SKM-1 treated with dmso at 0.1 percent for 144 hours (cell line): ENCODE results near the gene STAG1.
"Not testable (repeated sequence)": the region's sequence is repeated elsewhere in the genome, so short reads cannot be mapped to it uniquely, and the experiment has no call there.

Source experiments
- DNase-seq: peaks from one replicate; lab custom pipeline; 2025; ENCODE audit not compliant: unreplicated experiment; lab: John Stamatoyannopoulos, UW

Gene STAG1

GRCh38 chr3:136604961-136605360 lies 147.2 kb downstream of the STAG1 start:
- no peak for DNase-seq

DNA sequence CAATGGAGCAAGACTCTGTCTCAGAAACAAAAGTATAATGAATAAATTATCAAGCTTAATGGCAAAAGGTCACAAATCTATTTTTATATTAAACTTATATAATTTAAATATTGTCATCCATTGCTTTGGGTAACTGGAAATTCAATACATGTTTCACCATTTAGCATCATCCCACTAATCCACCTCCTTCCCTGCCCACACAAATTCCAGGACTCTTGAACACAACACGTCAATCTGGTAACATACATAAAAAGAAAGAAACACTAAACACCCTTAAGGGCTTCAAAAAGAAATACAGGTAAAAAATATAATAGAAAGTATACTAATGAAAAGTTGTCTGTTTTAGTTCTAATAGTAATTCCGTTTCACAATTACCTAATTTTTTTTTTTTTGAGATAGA lies 149.4 kb downstream of the STAG1 start:
- no peak for DNase-seq

DNA sequence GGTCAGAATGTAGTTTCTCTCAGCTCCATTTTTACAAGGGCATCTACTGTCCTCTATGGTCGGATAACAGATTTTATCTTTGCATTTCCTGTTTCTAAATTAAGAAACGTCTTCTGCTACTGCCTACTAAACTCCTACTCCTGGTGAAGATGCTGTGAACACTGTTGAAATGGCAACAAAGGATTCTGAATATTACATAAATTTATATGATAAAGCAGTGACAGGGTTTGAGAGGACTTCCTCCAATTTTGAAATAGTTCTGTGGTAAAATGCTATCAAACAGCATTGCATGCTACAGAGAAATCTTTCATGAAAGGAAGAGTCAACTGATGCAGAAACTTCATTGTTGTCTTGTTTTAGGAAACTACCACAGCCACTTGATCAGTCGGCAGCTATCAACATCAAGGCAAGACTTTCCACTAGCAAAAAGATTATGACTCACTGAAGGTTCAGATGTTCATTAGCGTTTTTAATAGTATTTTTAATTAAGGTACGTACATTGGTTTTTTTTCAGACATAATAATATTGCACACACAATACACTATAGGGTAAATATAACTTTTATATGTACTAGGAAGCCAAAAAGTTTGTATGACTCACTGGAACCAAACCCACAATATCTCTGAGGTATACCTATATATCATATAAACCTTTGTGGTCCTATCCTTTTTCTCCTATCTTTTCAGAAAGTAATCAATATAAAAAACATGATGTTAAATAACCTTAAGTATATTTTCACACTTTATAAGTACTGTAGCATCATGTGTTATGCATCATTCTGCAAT lies 156.1 kb downstream of the STAG1 start:
- DNase-seq = no peak

GRCh38 chr3:136586580-136586979 lies 165.6 kb downstream of the STAG1 start:
- no peak for DNase-seq

DNA sequence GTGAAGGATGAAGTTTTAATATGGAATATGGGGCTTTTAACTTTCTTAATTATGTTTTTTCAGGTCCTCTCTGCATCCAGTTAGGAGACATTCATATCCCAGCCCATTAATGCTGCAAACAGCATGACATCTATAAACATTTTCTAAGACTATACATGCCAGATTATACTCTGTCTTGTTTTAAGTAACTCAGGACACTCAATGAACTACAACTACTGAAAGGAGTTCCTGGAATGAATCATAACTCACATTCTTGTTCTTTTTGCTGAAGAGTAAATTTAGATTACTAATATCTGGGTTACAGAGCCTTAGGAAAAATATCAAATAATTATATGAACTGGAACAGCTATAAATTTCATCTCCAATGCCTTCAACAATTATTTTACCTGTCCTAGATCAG lies 167.4 kb downstream of the STAG1 start:
- no peak for DNase-seq

GRCh38 chr3:136583823-136584222 lies 168.4 kb downstream of the STAG1 start:
- DNase-seq = no peak

GRCh38 chr3:136577791-136578190 lies 174.4 kb downstream of the STAG1 start:
- DNase-seq = no peak

GRCh38 chr3:136576279-136577009 lies 175.7 kb downstream of the STAG1 start:
- no peak for DNase-seq

GRCh38 chr3:136567599-136568188 lies 184.5 kb downstream of the STAG1 start:
- no peak for DNase-seq

GRCh38 chr3:136564962-136565361 lies 187.2 kb downstream of the STAG1 start:
- DNase-seq = not testable (repeated sequence)

DNA sequence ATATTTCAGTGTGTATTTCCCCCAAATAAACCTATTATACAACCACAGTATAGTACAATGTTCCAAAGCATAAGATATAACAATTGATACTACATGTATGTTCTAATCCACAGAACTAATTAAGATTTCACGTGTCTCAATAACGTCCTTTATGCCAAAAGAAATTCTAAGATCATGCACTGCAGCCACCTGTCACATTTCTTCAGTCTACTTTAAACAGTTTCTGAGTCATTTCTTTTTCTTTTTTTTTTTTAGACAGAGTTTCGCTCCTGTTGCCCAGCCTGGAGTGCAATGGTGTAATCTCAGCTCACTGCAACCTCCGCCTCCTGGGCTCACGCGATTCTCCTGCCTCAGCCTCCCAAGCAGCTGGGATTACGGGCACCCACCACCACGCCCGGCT lies 190.2 kb downstream of the STAG1 start:
- no peak for DNase-seq

GRCh38 chr3:136559896-136560295 lies 192.3 kb downstream of the STAG1 start:
- DNase-seq = no peak

DNA sequence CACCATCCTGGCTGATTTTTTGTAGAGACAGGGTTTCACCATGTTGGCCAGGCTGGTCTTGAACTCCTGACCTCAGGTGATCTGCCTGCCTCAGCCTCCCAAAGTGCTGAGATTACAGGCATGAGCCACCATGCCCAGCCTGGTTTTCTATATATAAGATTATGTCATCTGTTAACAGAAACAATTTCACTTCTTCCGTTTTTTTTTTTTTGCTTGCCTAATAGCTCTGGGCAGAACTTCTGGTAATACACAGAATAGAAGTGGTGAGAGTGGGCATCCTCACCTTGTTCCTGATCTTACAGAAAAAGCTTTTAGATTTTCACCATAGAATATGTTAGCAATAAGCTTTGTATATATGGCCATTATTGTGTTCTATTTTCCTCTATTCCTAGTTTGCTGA lies 202.7 kb downstream of the STAG1 start:
- DNase-seq = peak; percentile 12

DNA sequence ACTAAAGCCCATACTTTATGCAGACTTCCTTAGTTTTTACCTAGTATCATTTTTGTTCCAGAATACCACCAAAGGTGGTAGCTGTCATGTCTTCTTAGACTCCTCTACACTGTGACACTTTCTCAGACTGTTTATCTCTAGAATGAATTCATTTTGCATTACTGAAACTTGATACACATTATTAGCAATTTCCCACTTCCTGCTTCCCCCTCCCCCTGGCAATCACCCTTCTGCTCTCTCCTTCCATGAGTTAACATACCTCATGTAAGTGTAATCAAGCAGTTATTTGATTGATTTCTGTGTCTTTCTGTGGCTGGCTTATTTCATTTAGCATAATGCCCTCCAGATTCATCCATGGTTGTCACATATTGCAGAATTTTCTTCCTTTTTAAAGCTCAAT lies 204.9 kb downstream of the STAG1 start:
- DNase-seq = no peak

DNA sequence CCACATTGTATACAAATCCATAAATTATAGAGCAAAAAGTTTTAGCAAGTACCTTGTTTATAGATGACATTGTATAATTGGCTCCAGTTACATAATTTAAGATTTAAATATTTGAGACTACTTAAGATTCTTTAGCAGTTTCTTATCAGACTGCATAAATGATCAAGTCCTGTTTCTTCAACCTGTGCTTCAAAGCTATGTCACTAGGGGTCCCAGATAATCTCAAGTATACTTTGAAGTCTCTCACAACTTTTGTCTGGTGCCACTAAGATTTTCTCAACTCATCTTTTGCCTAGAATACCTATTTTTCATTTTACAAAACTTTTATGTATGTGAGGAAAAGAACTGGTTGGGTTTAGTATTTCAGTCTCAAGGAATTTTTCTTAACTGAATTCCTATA lies 205.5 kb downstream of the STAG1 start:
- no peak for DNase-seq

DNA sequence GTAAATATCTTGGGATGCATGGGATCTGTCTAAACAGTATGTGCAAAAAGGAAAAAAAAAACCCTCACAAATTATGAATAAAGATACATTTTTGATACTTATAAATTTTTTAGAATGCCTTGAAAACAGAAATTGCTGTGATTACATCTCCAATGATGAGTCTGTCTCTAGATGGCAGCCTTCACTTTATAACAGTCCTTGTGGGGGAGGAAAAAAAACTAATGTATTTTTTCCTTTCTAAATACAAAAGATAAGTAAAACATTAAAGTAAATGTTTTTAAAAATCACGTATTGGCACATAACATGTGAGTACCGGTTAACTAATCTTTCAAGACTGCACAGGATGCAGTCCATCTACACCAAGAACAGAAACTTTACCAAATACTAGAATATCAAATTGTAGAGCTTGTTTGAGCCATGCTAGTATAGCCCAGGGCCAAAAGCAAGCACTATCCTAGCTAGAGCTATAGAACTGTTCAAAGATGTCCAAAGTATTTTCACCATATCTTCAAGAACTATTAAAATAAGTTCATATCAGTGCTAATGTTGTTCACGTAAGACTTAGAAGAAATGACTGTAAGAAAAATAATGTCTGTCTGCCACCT lies 206.4 kb downstream of the STAG1 start:
- DNase-seq = no peak

DNA sequence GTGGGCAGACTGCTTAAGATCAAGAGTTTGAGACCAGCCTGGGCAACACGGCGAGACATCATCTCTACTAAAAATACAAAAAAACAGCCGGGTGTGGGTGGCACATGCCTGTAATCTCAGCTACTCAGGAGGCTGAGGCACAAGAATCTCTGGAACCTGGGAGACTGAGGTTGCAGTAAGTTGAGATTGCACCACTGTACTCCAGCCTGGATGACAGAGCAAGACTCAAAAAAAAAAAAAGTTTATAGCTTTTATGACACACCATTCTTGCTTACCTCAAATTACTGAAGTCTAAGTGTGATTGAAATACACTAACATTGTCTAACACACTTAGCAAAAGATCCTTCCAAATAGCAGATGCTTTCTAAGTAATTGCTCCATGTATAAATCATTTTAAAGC lies 207.6 kb downstream of the STAG1 start:
- DNase-seq = no peak

- no peak for DNase-seq
Observed at GRCh38 chr3:136543385-136543784, 208.8 kb downstream of the STAG1 start.

- DNase-seq = no peak
Observed at GRCh38 chr3:136535906-136536305, 216.3 kb downstream of the STAG1 start.

DNA sequence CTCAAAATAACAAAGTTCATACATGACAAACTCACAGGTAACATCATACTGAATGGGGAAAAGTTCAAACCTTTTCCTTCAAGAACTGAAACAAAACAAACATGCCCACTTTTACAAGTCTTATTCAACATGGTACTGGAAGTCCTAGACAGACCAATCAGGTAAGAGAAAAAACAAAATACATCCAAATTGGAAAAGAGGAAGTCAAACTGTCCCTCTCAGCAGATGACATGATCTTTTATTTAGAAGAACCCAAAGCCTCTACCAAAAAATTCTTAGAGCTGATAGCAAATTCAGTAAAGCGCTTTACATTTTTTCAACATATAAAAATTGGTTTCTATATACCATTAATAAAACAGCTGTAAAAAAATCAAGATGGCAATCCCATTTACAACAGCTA lies 219.4 kb downstream of the STAG1 start:
- DNase-seq = no peak

DNA sequence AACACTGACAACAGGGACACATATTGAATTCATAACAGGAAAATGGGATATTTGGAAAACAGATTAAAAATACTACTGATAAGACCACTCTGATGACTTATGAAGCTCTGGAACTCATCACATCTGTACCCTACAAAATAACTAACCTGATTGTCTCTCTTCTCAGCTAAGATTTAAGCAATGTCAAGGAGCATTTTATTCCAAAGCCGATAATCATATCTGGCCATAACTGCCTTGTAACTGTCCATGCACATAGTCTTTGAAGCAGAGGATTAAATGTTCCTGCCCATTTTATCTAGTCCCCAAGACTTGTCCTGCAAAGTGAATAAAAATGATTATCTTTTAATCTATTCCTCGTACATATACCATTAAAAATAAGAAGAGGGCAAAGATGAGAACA lies 234.1 kb downstream of the STAG1 start:
- no peak for DNase-seq

GRCh38 chr3:136516656-136517055 lies 235.5 kb downstream of the STAG1 start:
- no peak for DNase-seq
